Measurements from ENCODE around the gene MAD1L1.
"Not testable (repeated sequence)": the region's sequence is repeated elsewhere in the genome, so short reads cannot be mapped to it uniquely, and the experiment has no call there.

Gene MAD1L1

DNA sequence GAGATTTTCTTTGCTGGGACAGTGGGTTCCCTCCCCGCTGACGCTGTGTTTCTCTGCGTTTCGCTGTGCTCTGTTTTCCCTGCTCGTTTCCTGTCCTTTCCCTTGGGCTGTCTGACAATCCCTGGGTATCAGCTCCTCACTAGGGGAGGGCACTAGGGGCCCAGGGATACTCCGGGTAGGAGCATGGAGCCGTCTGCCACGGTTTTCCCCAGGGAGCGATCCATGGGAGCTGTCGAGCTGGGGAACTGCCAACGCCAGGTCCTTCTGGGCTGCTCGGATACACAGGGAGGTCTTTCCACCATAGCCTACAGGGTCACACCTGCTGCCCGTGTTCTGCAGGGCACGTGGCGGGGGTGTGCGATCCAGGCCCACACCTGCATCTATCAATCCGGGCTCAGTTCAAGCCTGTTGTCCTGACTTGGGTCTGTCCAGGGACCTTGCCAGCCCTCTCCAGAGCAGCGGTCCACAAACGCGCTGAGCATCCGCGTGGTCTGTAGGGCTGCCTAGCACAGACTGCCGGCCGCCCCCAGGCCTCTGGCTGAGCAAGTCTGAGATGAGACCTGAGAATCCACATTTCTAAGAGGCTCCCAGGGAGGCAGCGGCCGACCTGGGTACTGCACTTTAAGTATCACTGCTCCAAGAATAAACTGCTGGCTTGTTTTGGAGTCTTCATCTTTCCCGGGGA is 299.5 kb downstream of the MAD1L1 start:
- peak; percentile 88 for DNase-seq
- Histone ChIP-seq H3K9me3 (no peaks in the 10 kb centered on the region), H3K4me3 (ENCODE audit: low read depth, low read length) (no peak overlapping the region; the same call in 1 of the 2 replicates), H3K4me1 (peaks cover 15% of the 10 kb centered on the region), H3K36me3 (no peaks in the 10 kb centered on the region; the same call in 1 of the 2 replicates), H3K27me3 (no peaks in the 10 kb centered on the region)
- TF ChIP-seq, protein P1, sequence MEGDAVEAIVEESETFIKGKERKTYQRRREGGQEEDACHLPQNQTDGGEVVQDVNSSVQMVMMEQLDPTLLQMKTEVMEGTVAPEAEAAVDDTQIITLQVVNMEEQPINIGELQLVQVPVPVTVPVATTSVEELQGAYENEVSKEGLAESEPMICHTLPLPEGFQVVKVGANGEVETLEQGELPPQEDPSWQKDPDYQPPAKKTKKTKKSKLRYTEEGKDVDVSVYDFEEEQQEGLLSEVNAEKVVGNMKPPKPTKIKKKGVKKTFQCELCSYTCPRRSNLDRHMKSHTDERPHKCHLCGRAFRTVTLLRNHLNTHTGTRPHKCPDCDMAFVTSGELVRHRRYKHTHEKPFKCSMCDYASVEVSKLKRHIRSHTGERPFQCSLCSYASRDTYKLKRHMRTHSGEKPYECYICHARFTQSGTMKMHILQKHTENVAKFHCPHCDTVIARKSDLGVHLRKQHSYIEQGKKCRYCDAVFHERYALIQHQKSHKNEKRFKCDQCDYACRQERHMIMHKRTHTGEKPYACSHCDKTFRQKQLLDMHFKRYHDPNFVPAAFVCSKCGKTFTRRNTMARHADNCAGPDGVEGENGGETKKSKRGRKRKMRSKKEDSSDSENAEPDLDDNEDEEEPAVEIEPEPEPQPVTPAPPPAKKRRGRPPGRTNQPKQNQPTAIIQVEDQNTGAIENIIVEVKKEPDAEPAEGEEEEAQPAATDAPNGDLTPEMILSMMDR (IDR thresholded peaks at IDR 0.05; ENCODE audit: low read depth, low read length) = peak; percentile 34; the same call in 1 of the 2 replicates

DNA sequence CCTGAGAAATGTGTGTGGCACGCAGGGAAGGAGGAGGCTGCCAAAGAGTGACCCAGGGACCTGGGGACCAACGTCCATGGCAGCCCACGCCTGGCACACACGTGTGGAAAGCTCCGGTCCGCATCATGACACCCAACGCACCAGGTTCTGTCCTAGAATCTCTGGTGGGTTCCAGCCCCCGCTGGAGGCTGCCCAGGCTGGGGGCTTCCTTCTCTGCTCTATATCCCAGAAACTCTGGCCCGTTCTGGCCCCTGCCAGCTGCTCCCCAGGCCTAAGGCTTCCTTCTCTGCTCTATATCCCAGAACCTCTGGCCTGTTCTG is 300.8 kb downstream of the MAD1L1 start:
- H3K4me3 ChIP-seq (ENCODE audit: low read depth, low read length) = no peak overlapping the region
- H3K9me3 ChIP-seq = no peaks in the 10 kb centered on the region
- peaks cover 15% of the 10 kb centered on the region for H3K4me1 ChIP-seq
- H3K36me3 ChIP-seq = no peaks in the 10 kb centered on the region; the same call in 1 of the 2 replicates
- TF ChIP-seq, protein P1 (IDR thresholded peaks at IDR 0.05; ENCODE audit: low read depth, low read length) = no peak
- H3K27me3 ChIP-seq = no peaks in the 10 kb centered on the region
- no peak for DNase-seq

DNA sequence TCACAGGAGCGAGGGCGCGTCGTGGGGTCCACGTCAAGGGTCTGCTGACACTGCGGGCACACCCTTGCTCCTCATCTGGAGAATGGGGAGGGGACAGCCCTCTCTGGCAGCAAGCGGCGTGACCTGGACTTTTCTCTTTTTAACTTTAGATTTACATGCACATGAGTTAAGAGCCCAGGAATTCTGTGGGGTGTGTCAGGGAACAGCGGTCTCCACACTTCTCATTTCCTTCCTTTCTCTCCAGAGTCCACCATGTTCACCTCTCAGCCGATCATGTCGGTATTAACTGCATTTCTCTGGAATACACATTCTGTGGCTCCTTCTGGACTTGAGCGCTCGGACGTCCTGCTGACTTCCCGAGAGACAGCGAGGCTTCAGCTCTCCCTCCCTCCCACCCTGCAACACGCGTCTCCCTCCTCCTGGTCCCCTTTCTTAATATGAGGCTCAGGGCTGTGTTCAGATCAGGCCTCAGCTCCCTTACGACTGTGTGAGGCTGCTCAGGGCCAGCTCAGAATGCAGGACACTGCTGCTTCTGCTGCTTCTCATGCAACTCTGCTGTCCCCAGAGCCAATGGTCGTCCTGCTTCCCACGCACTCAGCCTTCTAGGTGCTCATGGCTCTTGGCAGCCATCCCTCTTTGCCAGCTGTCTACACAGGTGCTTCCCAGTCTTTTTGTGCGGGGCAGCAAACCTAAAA is 301.3 kb downstream of the MAD1L1 start:
- TF ChIP-seq, protein P1 (IDR thresholded peaks at IDR 0.05; ENCODE audit: low read depth, low read length) = no peak
- H3K4me3 ChIP-seq (ENCODE audit: low read depth, low read length) = no peak overlapping the region
- H3K9me3 ChIP-seq = no peaks in the 10 kb centered on the region
- H3K27me3 ChIP-seq = no peaks in the 10 kb centered on the region
- H3K4me1 ChIP-seq = peaks cover 15% of the 10 kb centered on the region
- no peak for DNase-seq
- no peaks in the 10 kb centered on the region; the same call in 1 of the 2 replicates for H3K36me3 ChIP-seq

DNA sequence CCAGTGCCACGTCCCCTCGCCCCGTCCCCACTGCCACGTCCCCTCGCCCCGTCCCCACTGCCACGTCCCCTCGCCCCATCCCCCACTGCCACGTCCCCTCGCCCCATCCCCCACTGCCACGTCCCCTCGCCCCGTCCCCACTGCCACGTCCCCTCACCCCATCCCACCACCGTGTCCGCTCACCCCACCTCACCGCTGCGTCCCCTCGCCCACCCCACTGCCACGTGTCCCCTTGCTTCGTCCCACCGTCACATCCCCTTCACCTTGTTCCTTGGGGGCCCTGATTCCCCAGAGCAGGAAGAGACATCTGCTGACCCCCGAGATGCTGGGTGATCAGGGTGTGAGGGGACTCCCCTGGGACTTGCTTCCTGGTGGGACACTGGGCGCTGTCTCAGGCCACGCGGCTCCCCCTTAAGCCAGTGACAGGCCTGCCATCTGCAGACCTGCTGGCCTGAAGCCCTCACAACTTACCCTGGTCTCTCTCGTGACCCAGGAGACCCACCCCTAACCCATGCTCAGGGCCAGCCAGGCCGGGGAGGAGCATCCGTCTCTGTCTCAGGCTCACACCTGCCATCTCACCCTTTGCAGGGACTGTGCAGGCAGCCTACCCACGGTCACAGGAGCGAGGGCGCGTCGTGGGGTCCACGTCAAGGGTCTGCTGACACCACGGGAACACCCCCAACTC is 302.2 kb downstream of the MAD1L1 start:
- TF ChIP-seq, protein P1 (IDR thresholded peaks at IDR 0.05; ENCODE audit: low read depth, low read length) = no peak
- H3K4me1 ChIP-seq = peaks cover 17% of the 10 kb centered on the region
- DNase-seq = no peak
- no peaks in the 10 kb centered on the region; the same call in 1 of the 2 replicates for H3K36me3 ChIP-seq
- H3K4me3 ChIP-seq (ENCODE audit: low read depth, low read length) = no peak overlapping the region
- no peaks in the 10 kb centered on the region for H3K9me3 ChIP-seq
- H3K27me3 ChIP-seq = no peaks in the 10 kb centered on the region

DNA sequence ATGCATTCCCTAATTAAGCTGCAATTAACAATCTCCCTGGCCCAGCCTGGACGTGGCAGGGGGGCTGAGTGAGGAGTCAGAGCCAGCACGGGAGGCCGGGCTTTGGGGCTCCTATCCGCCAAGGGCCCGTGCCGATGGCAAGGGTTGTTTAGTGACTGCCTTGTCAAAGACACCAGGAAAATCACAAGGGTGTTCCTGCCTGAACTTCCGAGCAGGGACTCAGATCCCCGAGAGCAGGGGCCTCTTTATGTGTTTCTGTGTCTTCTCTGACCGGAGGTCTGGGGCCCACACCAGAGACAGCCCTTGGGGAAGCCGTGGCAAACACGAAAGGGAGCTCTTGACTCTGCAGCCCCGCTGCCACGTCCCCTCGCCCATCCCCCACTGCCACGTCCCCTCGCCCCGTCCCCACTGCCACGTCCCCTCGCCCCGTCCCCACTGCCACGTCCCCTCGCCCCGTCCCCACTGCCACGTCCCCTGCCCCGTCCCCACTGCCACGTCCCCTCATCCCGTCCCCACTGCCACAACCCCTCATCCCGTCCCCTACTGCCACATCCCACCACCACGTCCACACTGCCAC is 303.3 kb downstream of the MAD1L1 start:
- not testable (repeated sequence) for H3K27me3 ChIP-seq; H3K36me3 ChIP-seq; H3K4me3 ChIP-seq (ENCODE audit: low read depth, low read length); DNase-seq; H3K9me3 ChIP-seq
- H3K4me1 ChIP-seq = peaks cover 19% of the 10 kb centered on the region

DNA sequence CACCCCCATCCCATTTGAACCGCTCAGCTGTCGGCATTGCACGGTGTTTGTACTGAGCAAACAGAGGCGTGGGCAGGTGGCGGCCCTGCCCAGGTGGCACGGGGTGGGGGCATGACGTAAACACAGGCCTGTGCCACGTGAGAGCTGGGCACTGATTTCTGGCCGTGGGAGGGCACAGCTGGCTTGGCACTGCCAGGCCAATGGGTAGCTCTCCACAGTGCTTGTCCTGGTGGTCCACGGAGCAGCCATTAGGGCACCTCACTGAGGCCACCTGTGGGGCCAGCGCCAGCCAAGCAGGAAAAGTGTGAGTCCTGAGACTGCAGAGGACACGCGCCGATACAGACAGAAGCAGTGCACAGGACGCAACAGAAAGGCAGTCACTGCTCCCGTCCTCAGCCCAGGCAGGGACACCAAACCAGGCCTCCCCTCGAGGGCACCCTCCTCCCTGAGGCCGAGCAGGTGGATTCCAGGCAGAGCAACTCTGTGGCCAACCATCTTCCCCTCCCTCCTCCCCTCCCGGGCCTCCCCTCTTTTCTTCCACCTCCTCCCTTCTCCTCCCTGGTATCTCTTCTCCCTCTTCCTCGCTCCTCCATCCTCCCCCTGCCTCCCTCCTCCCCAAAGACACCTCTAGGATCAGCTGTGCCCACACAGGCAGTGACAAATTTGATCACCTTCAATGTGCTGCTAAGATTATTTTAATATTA is 303.9 kb downstream of the MAD1L1 start:
- Histone ChIP-seq H3K9me3 (no peaks in the 10 kb centered on the region), H3K27me3 (no peaks in the 10 kb centered on the region), H3K4me1 (peaks cover 16% of the 10 kb centered on the region), H3K36me3 (no peaks in the 10 kb centered on the region; the same call in 1 of the 2 replicates), H3K4me3 (ENCODE audit: low read depth, low read length) (no peak overlapping the region)
- DNase-seq = no peak
- TF ChIP-seq, protein P1 (IDR thresholded peaks at IDR 0.05; ENCODE audit: low read depth, low read length) = no peak

Data from BE2C (cell line).